ENCODE measurements around the gene CALN1. TPM values are rescaled to one million over a fixed set of nuclear protein-coding genes. Genes with fewer than 3 reads are reported as not detected.

Gene CALN1
- total RNA-seq, 1 experiment from 2014 or later: not detected

- Mint-ChIP-seq H3K36me3 (ENCODE audit: insufficient read depth, unreplicated experiment) (no peaks in the 10 kb centered on the region), H3K27ac (ENCODE audit: unreplicated experiment) (no peak overlapping the region), H3K4me3 (ENCODE audit: unreplicated experiment) (no peak overlapping the region), H3K9me3 (ENCODE audit: unreplicated experiment) (peaks cover 8% of the 10 kb centered on the region), H3K27me3 (ENCODE audit: insufficient read depth, unreplicated experiment) (no peaks in the 10 kb centered on the region), H3K4me1 (ENCODE audit: low read depth, unreplicated experiment) (no peaks in the 10 kb centered on the region)
- intact Hi-C loops (cut with micrococcal nuclease; ENCODE audit: unreplicated experiment): no loop called here
- Histone ChIP-seq H3K36me3 (ENCODE audit: control insufficient read depth, insufficient read depth, low read length) (no peaks in the 10 kb centered on the region), H3K4me3 (ENCODE audit: low read depth, low read length) (no peak overlapping the region), H3K27me3 (replicated peaks; ENCODE audit: control insufficient read depth, insufficient read depth, low read length) (no peaks in the 10 kb centered on the region), H3K4me1 (no peaks in the 10 kb centered on the region), H3K9me3 (no peaks in the 10 kb centered on the region)
- TF ChIP-seq CTCF (IDR thresholded peaks at IDR 0.05; ENCODE audit: insufficient read depth in 1 of 2, low read depth in 1 of 2, low read length in 1 of 2, severe bottlenecking in 1 of 2, unreplicated experiment in 1 of 2): no peak
- ChIA-PET POLR2A (no interaction called here), CTCF (no interaction called here)
- BruUV-seq (replicated peaks): no TSS peak
- no peak for DNase-seq
Measured at GRCh38 chr7:72017756-72018155, 394.4 kb downstream of the CALN1 start.

GRCh38 chr7:72016574-72016973, 395.6 kb downstream of the CALN1 start:
- ChIA-PET POLR2A (no interaction called here), CTCF (interaction anchor here (0.6 to 0.7 kb wide), 2 partner anchors 14 to 268 kb away, joined by 3 to 5 read pairs; no protein-coding TSS in a partner anchor)
- Mint-ChIP-seq H3K4me3 (ENCODE audit: unreplicated experiment) (no peak overlapping the region), H3K9me3 (ENCODE audit: unreplicated experiment) (peaks cover 6% of the 10 kb centered on the region), H3K4me1 (ENCODE audit: low read depth, unreplicated experiment) (no peaks in the 10 kb centered on the region), H3K27me3 (ENCODE audit: insufficient read depth, unreplicated experiment) (no peaks in the 10 kb centered on the region), H3K27ac (ENCODE audit: unreplicated experiment) (no peak overlapping the region), H3K36me3 (ENCODE audit: insufficient read depth, unreplicated experiment) (no peaks in the 10 kb centered on the region)
- BruUV-seq (replicated peaks): no TSS peak
- Histone ChIP-seq H3K36me3 (ENCODE audit: control insufficient read depth, insufficient read depth, low read length) (no peaks in the 10 kb centered on the region), H3K4me1 (no peaks in the 10 kb centered on the region), H3K4me3 (ENCODE audit: low read depth, low read length) (no peak overlapping the region), H3K27me3 (replicated peaks; ENCODE audit: control insufficient read depth, insufficient read depth, low read length) (no peaks in the 10 kb centered on the region), H3K9me3 (no peaks in the 10 kb centered on the region)
- TF ChIP-seq CTCF (IDR thresholded peaks at IDR 0.05; ENCODE audit: insufficient read depth in 1 of 2, low read depth in 1 of 2, low read length in 1 of 2, severe bottlenecking in 1 of 2, unreplicated experiment in 1 of 2): no peak
- intact Hi-C loops (cut with micrococcal nuclease; ENCODE audit: unreplicated experiment): no loop called here
- no peak for DNase-seq

- DNase-seq: no peak
- ChIA-PET POLR2A (no interaction called here), CTCF (no interaction called here)
- no peaks in the 10 kb centered on the region for H3K4me1 Mint-ChIP-seq (ENCODE audit: low read depth, unreplicated experiment)
- Histone ChIP-seq H3K4me1 (no peaks in the 10 kb centered on the region), H3K4me3 (ENCODE audit: low read depth, low read length) (no peak overlapping the region), H3K36me3 (ENCODE audit: control insufficient read depth, insufficient read depth, low read length) (no peaks in the 10 kb centered on the region), H3K27me3 (replicated peaks; ENCODE audit: control insufficient read depth, insufficient read depth, low read length) (no peaks in the 10 kb centered on the region), H3K9me3 (no peaks in the 10 kb centered on the region)
- intact Hi-C loops (cut with micrococcal nuclease; ENCODE audit: unreplicated experiment): no loop called here
- BruUV-seq (replicated peaks): no TSS peak
- H3K27me3 Mint-ChIP-seq (ENCODE audit: insufficient read depth, unreplicated experiment): no peaks in the 10 kb centered on the region
- H3K36me3 Mint-ChIP-seq (ENCODE audit: insufficient read depth, unreplicated experiment): no peaks in the 10 kb centered on the region
- TF ChIP-seq CTCF (IDR thresholded peaks at IDR 0.05; ENCODE audit: insufficient read depth in 1 of 2, low read depth in 1 of 2, low read length in 1 of 2, severe bottlenecking in 1 of 2, unreplicated experiment in 1 of 2): no peak
- no peak overlapping the region for H3K4me3 Mint-ChIP-seq (ENCODE audit: unreplicated experiment)
- H3K9me3 Mint-ChIP-seq (ENCODE audit: unreplicated experiment): no peaks in the 10 kb centered on the region
- H3K27ac Mint-ChIP-seq (ENCODE audit: unreplicated experiment): no peak overlapping the region
Measured at GRCh38 chr7:72015136-72015535, 397.0 kb downstream of the CALN1 start.

Measured in Caco-2 (cell line).